ENCODE results near the gene CORO1C. TPM values are rescaled to one million over a fixed set of nuclear protein-coding genes. Genes with fewer than 3 reads are reported as not detected.

CORO1C gene
- total RNA-seq, 4 donors from 2014 or later = 68.1 to 153 (median 128) TPM

- no peak for TF ChIP-seq POLR2A (IDR thresholded peaks at IDR 0.05)
- no peak for TF ChIP-seq EP300 (IDR thresholded peaks at IDR 0.05; ENCODE audit: low read depth)
- no peak for TF ChIP-seq POLR2AphosphoS5 (IDR thresholded peaks at IDR 0.05)
- TF ChIP-seq CTCF (IDR thresholded peaks at IDR 0.05) = no peak
- Histone ChIP-seq H3K27me3 (no peaks in the 10 kb centered on the region), H3K4me1 (peaks cover 0 to 1% (median 0%) of the 10 kb centered on the region in 4 donors), H3K4me3 (no peak overlapping the region), H3K36me3 (no peaks in the 10 kb centered on the region), H3K27ac (no peak overlapping the region), H3K9me3 (no peaks in the 10 kb centered on the region)
- 90 to 91% methylated on average over 6 to 11 of the region's 11 CpGs for WGBS, 2 donors (ENCODE audit: low coverage in 1 of 2)
- DNase-seq = no peak
- in situ Hi-C loops (cut with MboI; ENCODE audit: low pct_ligation_motif_present in 1 of 4, low pct_unique_long_range_greater_than_20kb in 1 of 4, low sequenced_read_pairs in 3 of 4) = no loop called here
- intact Hi-C loops (cut with DNase I; ENCODE audit: low total_unique reads) = no loop called here
Observed at GRCh38 chr12:108759924-108760323, 28.6 kb upstream of the CORO1C start.

GRCh38 chr12:108757856-108758255, 26.5 kb upstream of the CORO1C start:
- TF ChIP-seq EP300 (IDR thresholded peaks at IDR 0.05; ENCODE audit: low read depth) (no peak), POLR2AphosphoS5 (IDR thresholded peaks at IDR 0.05) (no peak), POLR2A (IDR thresholded peaks at IDR 0.05) (no peak), CTCF (IDR thresholded peaks at IDR 0.05) (no peak)
- WGBS, 2 donors (ENCODE audit: low coverage in 1 of 2) = 81 to 100% methylated on average over 2 of the region's 2 CpGs
- peaks cover 0 to 6% (median 0%) of the 10 kb centered on the region in 4 donors for H3K4me1 ChIP-seq
- in situ Hi-C loops (cut with MboI; ENCODE audit: low pct_ligation_motif_present in 1 of 4, low pct_unique_long_range_greater_than_20kb in 1 of 4, low sequenced_read_pairs in 3 of 4) = no loop called here
- no peaks in the 10 kb centered on the region for H3K9me3 ChIP-seq
- H3K27ac ChIP-seq = no peak overlapping the region
- intact Hi-C loops (cut with DNase I; ENCODE audit: low total_unique reads) = no loop called here
- no peak for DNase-seq
- no peaks in the 10 kb centered on the region for H3K36me3 ChIP-seq
- H3K4me3 ChIP-seq = no peak overlapping the region
- H3K27me3 ChIP-seq = no peaks in the 10 kb centered on the region

GRCh38 chr12:108756421-108756820, 25.1 kb upstream of the CORO1C start:
- intact Hi-C loops (cut with DNase I; ENCODE audit: low total_unique reads) = no loop called here
- Histone ChIP-seq H3K4me1 (peaks cover 0 to 15% (median 7%) of the 10 kb centered on the region in 4 donors), H3K4me3 (no peak overlapping the region), H3K9me3 (no peaks in the 10 kb centered on the region), H3K27ac (no peak overlapping the region), H3K36me3 (no peaks in the 10 kb centered on the region), H3K27me3 (no peaks in the 10 kb centered on the region)
- in situ Hi-C loops (cut with MboI; ENCODE audit: low pct_ligation_motif_present in 1 of 4, low pct_unique_long_range_greater_than_20kb in 1 of 4, low sequenced_read_pairs in 3 of 4) = no loop called here
- no peak for TF ChIP-seq POLR2AphosphoS5 (IDR thresholded peaks at IDR 0.05)
- no peak for TF ChIP-seq CTCF (IDR thresholded peaks at IDR 0.05)
- no peak for TF ChIP-seq EP300 (IDR thresholded peaks at IDR 0.05; ENCODE audit: low read depth)
- TF ChIP-seq POLR2A (IDR thresholded peaks at IDR 0.05) = no peak
- WGBS, 2 donors (ENCODE audit: low coverage in 1 of 2) = 90 to 100% methylated on average over 3 to 6 of the region's 6 CpGs
- DNase-seq = no peak

- in situ Hi-C loops (cut with MboI; ENCODE audit: low pct_ligation_motif_present in 1 of 4, low pct_unique_long_range_greater_than_20kb in 1 of 4, low sequenced_read_pairs in 3 of 4) = no loop called here
- Histone ChIP-seq H3K36me3 (no peaks in the 10 kb centered on the region), H3K9me3 (no peaks in the 10 kb centered on the region), H3K27me3 (no peaks in the 10 kb centered on the region), H3K4me3 (no peak overlapping the region), H3K27ac (no peak overlapping the region), H3K4me1 (peaks cover 4 to 25% (median 11%) of the 10 kb centered on the region in 4 donors)
- intact Hi-C loops (cut with DNase I; ENCODE audit: low total_unique reads) = no loop called here
- 88 to 100% methylated on average over 1 to 2 of the region's 2 CpGs for WGBS, 2 donors (ENCODE audit: low coverage in 1 of 2)
- no peak for DNase-seq
- TF ChIP-seq CTCF (IDR thresholded peaks at IDR 0.05) (no peak), POLR2AphosphoS5 (IDR thresholded peaks at IDR 0.05) (no peak), POLR2A (IDR thresholded peaks at IDR 0.05) (no peak), EP300 (IDR thresholded peaks at IDR 0.05; ENCODE audit: low read depth) (no peak)
Observed at GRCh38 chr12:108755481-108755880, 24.2 kb upstream of the CORO1C start.

Measured in transverse colon (tissue), 4 donors.